ENCODE data around the gene SKIL. TPM values are rescaled to one million over a fixed set of nuclear protein-coding genes. Genes with fewer than 3 reads are reported as not detected.
A peak's percentile ranks its signal among the peaks of the same experiment; 100 is the strongest.

The SKIL gene
- total and polyA plus RNA-seq, 2 donors (not counting 1 experiment from before 2014, with no cell fraction given), result 7.7 to 145 TPM

- Mint-ChIP-seq H3K9me3 (ENCODE audit: insufficient read depth) (no peaks in the 10 kb centered on the region), H3K27me3 (no peaks in the 10 kb centered on the region), H3K4me3 (peak overlapping the region; percentile 45), H3K4me1 (peaks cover 68% of the 10 kb centered on the region), H3K27ac (peak overlapping the region; percentile 11)
- TF ChIP-seq EZH2 (IDR thresholded peaks at IDR 0.05; ENCODE audit: borderline replicate concordance, insufficient read depth, low read depth, low read length, poor library complexity, severe bottlenecking) (no peak), CTCF (IDR thresholded peaks at IDR 0.05) (no peak)
- DNase-seq, result no peak
- Histone ChIP-seq H3K4me3 (ENCODE audit: control extremely low read depth in 1 of 5, extremely low read depth in 1 of 5, insufficient read depth in 1 of 5, low read depth in 2 of 5, low read length in 4 of 5) (no peak overlapping the region), H3K4me1 (ENCODE audit: control insufficient read depth in 2 of 2, insufficient read depth in 2 of 2, low read length in 2 of 2) (peaks cover 68 to 72% of the 10 kb centered on the region in 2 donors), H3K36me3 (replicated peaks in 1 of 2; ENCODE audit: control extremely low read depth in 1 of 2, control insufficient read depth in 1 of 2, extremely low read depth in 1 of 2, insufficient read depth in 2 of 2, low read length in 1 of 2) (peaks cover 2 to 13% of the 10 kb centered on the region in 2 experiments), H3K9me3 (ENCODE audit: control extremely low read depth in 1 of 3, control insufficient read depth in 2 of 3, insufficient read depth in 1 of 3, low read length in 2 of 3) (peaks cover 0 to 11% (median 0%) of the 10 kb centered on the region in 3 donors), H3K9ac (ENCODE audit: low read length) (no peak overlapping the region), H3K79me2 (ENCODE audit: control insufficient read depth, insufficient read depth, low read length) (peaks cover 99% of the 10 kb centered on the region), H3K27ac (ENCODE audit: low read length in 2 of 2) (no peak overlapping the region), H2AFZ (ENCODE audit: insufficient read depth, low read depth, low read length, poor library complexity, severe bottlenecking) (no peak overlapping the region), H3K4me2 (replicated peaks; ENCODE audit: low read depth, low read length, poor library complexity, severe bottlenecking) (peak overlapping the region; percentile 25), H4K20me1 (ENCODE audit: control insufficient read depth, insufficient read depth, low read length, poor library complexity, severe bottlenecking) (peaks cover 9% of the 10 kb centered on the region), H3K27me3 (replicated peaks in 1 of 4; ENCODE audit: control extremely low read depth in 1 of 4, control insufficient read depth in 3 of 4, insufficient read depth in 4 of 4, low read length in 3 of 4) (no peaks in the 10 kb centered on the region)
- POLR2A ChIA-PET, result no interaction called here
- ATAC-seq (ENCODE audit: low read depth), result no peak
- CTCF ChIA-PET, result interaction anchor here (0.6 to 1.9 kb wide), 3 partner anchors 48 to 62 kb away, joined by 3 to 7 read pairs (median 7); no protein-coding TSS in a partner anchor
- 80% methylated on average over 8 of the region's 11 CpGs for WGBS (ENCODE audit: insufficient coverage)
- intact Hi-C loops (cut with micrococcal nuclease), result no loop called here
These were observed 6.0 kb downstream of the SKIL start for GRCh38 chr3:170363471-170363994.

DNA sequence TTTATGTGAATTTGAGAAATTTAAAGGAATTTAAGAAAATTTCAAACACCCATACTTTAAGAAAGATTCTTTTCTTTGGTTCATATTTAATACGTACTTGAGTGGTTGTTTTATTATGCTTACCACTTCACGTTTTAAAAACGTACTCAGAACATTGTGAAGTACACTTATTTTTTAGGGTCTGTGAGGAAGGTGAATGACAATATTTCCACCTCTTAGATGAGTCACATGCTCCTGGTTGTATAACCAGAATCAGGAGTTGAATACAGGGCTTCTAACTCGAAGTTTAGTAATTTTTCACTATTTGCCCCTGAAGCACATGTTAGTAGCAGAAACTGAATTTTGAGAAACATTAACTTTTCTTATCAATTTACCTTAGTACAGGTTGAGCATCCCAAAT is 7.5 kb downstream of the SKIL start:
- POLR2A ChIA-PET, result no interaction called here
- ATAC-seq (ENCODE audit: low read depth) (no peak), DNase-seq (no peak)
- Histone ChIP-seq H3K27ac (ENCODE audit: low read length in 2 of 2) (no peak overlapping the region), H3K27me3 (replicated peaks in 1 of 4; ENCODE audit: control extremely low read depth in 1 of 4, control insufficient read depth in 3 of 4, insufficient read depth in 4 of 4, low read length in 3 of 4) (no peaks in the 10 kb centered on the region), H3K9ac (ENCODE audit: low read length) (no peak overlapping the region), H3K4me1 (ENCODE audit: control insufficient read depth in 2 of 2, insufficient read depth in 2 of 2, low read length in 2 of 2) (peaks cover 56 to 70% of the 10 kb centered on the region in 2 donors), H3K9me3 (ENCODE audit: control extremely low read depth in 1 of 3, control insufficient read depth in 2 of 3, insufficient read depth in 1 of 3, low read length in 2 of 3) (peaks cover 0 to 17% (median 0%) of the 10 kb centered on the region in 3 donors), H3K4me3 (ENCODE audit: control extremely low read depth in 1 of 5, extremely low read depth in 1 of 5, insufficient read depth in 1 of 5, low read depth in 2 of 5, low read length in 4 of 5) (no peak overlapping the region), H3K79me2 (ENCODE audit: control insufficient read depth, insufficient read depth, low read length) (peaks cover 99% of the 10 kb centered on the region), H3K4me2 (replicated peaks; ENCODE audit: low read depth, low read length, poor library complexity, severe bottlenecking) (peak overlapping the region; percentile 48), H2AFZ (ENCODE audit: insufficient read depth, low read depth, low read length, poor library complexity, severe bottlenecking) (no peak overlapping the region), H3K36me3 (replicated peaks in 1 of 2; ENCODE audit: control extremely low read depth in 1 of 2, control insufficient read depth in 1 of 2, extremely low read depth in 1 of 2, insufficient read depth in 2 of 2, low read length in 1 of 2) (peaks cover 2 to 13% of the 10 kb centered on the region in 2 experiments), H4K20me1 (ENCODE audit: control insufficient read depth, insufficient read depth, low read length, poor library complexity, severe bottlenecking) (peaks cover 9% of the 10 kb centered on the region)
- intact Hi-C loops (cut with micrococcal nuclease), result no loop called here
- peak overlapping the region; percentile 53 for H3K4me3 Mint-ChIP-seq
- WGBS (ENCODE audit: insufficient coverage), result no CpG with 5 or more reads among the region's 4 CpGs
- no peak for TF ChIP-seq CTCF (IDR thresholded peaks at IDR 0.05)
- no peak for TF ChIP-seq EZH2 (IDR thresholded peaks at IDR 0.05; ENCODE audit: borderline replicate concordance, insufficient read depth, low read depth, low read length, poor library complexity, severe bottlenecking)
- CTCF ChIA-PET, result interaction anchor here (0.6 kb wide), 1 partner anchor 564 kb away, joined by 3 read pairs; no protein-coding TSS in a partner anchor
- H3K27ac Mint-ChIP-seq, result peak overlapping the region; percentile 41
- no peaks in the 10 kb centered on the region for H3K27me3 Mint-ChIP-seq
- no peaks in the 10 kb centered on the region for H3K9me3 Mint-ChIP-seq (ENCODE audit: insufficient read depth)
- peaks cover 65% of the 10 kb centered on the region for H3K4me1 Mint-ChIP-seq
